B cell (primary cell): ENCODE data around the gene SGPL1. TPM values are rescaled to one million over a fixed set of nuclear protein-coding genes. Genes with fewer than 3 reads are reported as not detected.

Experiments used
- ATAC-seq: fragments of 200-7000 bp; cut with Tn5 transposase; one replicate; pipeline ENCODE4 v1.10.0; 2021; ENCODE audit warnings: low read depth, mild to moderate bottlenecking, moderate number of reproducible peaks, moderate library complexity
- CTCF ChIA-PET: fragments of 350-600 bp; sonication (Branson Sonifier 250); formaldehyde crosslinking; loops from one replicate; lab custom pipeline; 2021; ENCODE audit warnings: antibody characterized with exemption, inconsistent platforms; lab: Charles Lee
- POLR2A ChIA-PET: fragments of 350-600 bp; sonication (Branson Sonifier 250); formaldehyde crosslinking; loops from one replicate; lab custom pipeline; 2021; ENCODE audit warnings: antibody characterized with exemption; lab: Charles Lee
- DNase-seq: peaks from one replicate; pipeline ENCODE4 v3.0.0; 2013
- H2AFZ ChIP-seq: 2 replicates; pipeline ENCODE4 v1.6.1; 2012; ENCODE audit warnings: mild to moderate bottlenecking, low read depth, low read length; ENCODE audit not compliant: insufficient read depth, poor library complexity, severe bottlenecking
- H3K27ac ChIP-seq, 2 donors: 1 replicate in 1 of 2; 2 replicates in 1 of 2; pipeline ENCODE4 v1.5.1; 2012 to 2013; ENCODE audit warnings: low read length in 2 of 2, mild to moderate bottlenecking in 2 of 2, moderate library complexity in 1 of 2
- H3K27me3 ChIP-seq, 4 experiments: fragments of 200-600 bp in 1 of 4; sonication (generic) in 1 of 4; replicated peaks in 1 of 4; 1 replicate in 2 of 4; 2 replicates in 2 of 4; pipeline versions ENCODE4 v1.6.1 to v1.7.0; 2013 to 2016; ENCODE audit warnings: low read length in 3 of 4, mild to moderate bottlenecking in 2 of 4, mixed read lengths in 1 of 4, moderate library complexity in 1 of 4; ENCODE audit not compliant: insufficient read depth in 4 of 4, control insufficient read depth in 3 of 4; ENCODE audit errors: control extremely low read depth in 1 of 4
- H3K36me3 ChIP-seq, 2 experiments: replicated peaks in 1 of 2; 1 replicate in 1 of 2; 2 replicates in 1 of 2; pipeline versions ENCODE4 v1.6.1 to v1.7.1; 2013; ENCODE audit warnings: low read length in 1 of 2; ENCODE audit not compliant: insufficient read depth in 2 of 2, control insufficient read depth in 1 of 2; ENCODE audit errors: control extremely low read depth in 1 of 2, extremely low read depth in 1 of 2
- H3K4me1 ChIP-seq, 2 donors: fragments of 200-600 bp in 1 of 2; sonication (generic) in 1 of 2; 1 replicate in 1 of 2; 2 replicates in 1 of 2; pipeline versions ENCODE4 v1.5.1 to v1.6.1; 2013 to 2017; ENCODE audit warnings: low read length in 2 of 2; ENCODE audit not compliant: control insufficient read depth in 2 of 2, insufficient read depth in 2 of 2
- H3K4me2 ChIP-seq: replicated peaks from 2 replicates; pipeline ENCODE3; 2012; ENCODE audit warnings: mild to moderate bottlenecking, low read depth, low read length; ENCODE audit not compliant: poor library complexity, severe bottlenecking
- H3K4me3 ChIP-seq, 5 experiments: fragments of 200-600 bp in 1 of 5; sonication (generic) in 1 of 5; 1 replicate in 3 of 5; 2 replicates in 2 of 5; pipeline versions ENCODE4 v1.5.1 to v1.7.0; 2011 to 2016; ENCODE audit warnings: low read length in 4 of 5, mild to moderate bottlenecking in 4 of 5, low read depth in 2 of 5, control low read depth in 1 of 5, moderate library complexity in 1 of 5; ENCODE audit not compliant: insufficient read depth in 1 of 5; ENCODE audit errors: control extremely low read depth in 1 of 5, extremely low read depth in 1 of 5
- H3K79me2 ChIP-seq: fragments of 200-600 bp; sonication (generic); one replicate; pipeline ENCODE4 v1.6.0; 2016; ENCODE audit warnings: low read length; ENCODE audit not compliant: control insufficient read depth, insufficient read depth
- H3K9ac ChIP-seq: fragments of 200-600 bp; sonication (generic); 2 replicates; pipeline ENCODE4 v1.6.1; 2017; ENCODE audit warnings: mild to moderate bottlenecking, low read length, moderate library complexity
- H3K9me3 ChIP-seq, 3 donors: one replicate each; pipeline versions ENCODE4 v1.6.1 to v1.7.1; 2013; ENCODE audit warnings: low read length in 2 of 3; ENCODE audit not compliant: control insufficient read depth in 2 of 3, insufficient read depth in 1 of 3; ENCODE audit errors: control extremely low read depth in 1 of 3
- H4K20me1 ChIP-seq: 2 replicates; pipeline ENCODE4 v1.6.0; 2012; ENCODE audit warnings: mild to moderate bottlenecking, low read length; ENCODE audit not compliant: insufficient read depth, control insufficient read depth, poor library complexity, severe bottlenecking
- H3K27ac Mint-ChIP-seq: one replicate; pipeline ENCODE4 v1.8.0; 2021; ENCODE audit warnings: mixed read lengths
- H3K27me3 Mint-ChIP-seq: one replicate; pipeline ENCODE4 v1.8.0; 2021; ENCODE audit warnings: mixed read lengths
- H3K4me1 Mint-ChIP-seq: one replicate; pipeline ENCODE4 v1.8.0; 2021; ENCODE audit warnings: mixed read lengths
- H3K4me3 Mint-ChIP-seq: one replicate; pipeline ENCODE4 v1.8.0; 2021; ENCODE audit warnings: mixed read lengths
- H3K9me3 Mint-ChIP-seq: one replicate; pipeline ENCODE4 v1.8.0; 2022; ENCODE audit warnings: mixed read lengths; ENCODE audit not compliant: insufficient read depth
- CTCF ChIP-seq: fragments of 200-600 bp; IDR thresholded peaks from one replicate; pipeline ENCODE4 v1.8.0; 2022; ENCODE audit warnings: antibody characterized with exemption, mild to moderate bottlenecking
- EZH2 ChIP-seq: IDR thresholded peaks from 2 replicates; pipeline ENCODE4 v1.6.1; 2012; ENCODE audit warnings: borderline replicate concordance, low read depth, mild to moderate bottlenecking, moderate library complexity, low read length; ENCODE audit not compliant: insufficient read depth, poor library complexity, severe bottlenecking
- WGBS: methylation state at CpG from one replicate; pipeline ENCODE4 v1.1.5; 2013; ENCODE audit warnings: missing lambda C conversion rate; ENCODE audit not compliant: insufficient coverage; 5-methylcytosine and 5-hydroxymethylcytosine counted together
- intact Hi-C: fragments of 100-400 bp; cut with micrococcal nuclease; formaldehyde crosslinking; loops from one replicate; pipeline ENCODE4 v1.10.0; 2022
- polyA plus RNA-seq: library from polyadenylated mRNA; depleted of rRNA; stranded (reverse); fragments of >200 nt; gene quantifications from 2 replicates; pipeline ENCODE4 v1.2.3, GENCODE V29; 2012
- total RNA-seq, 2 donors: library from RNA; stranded (reverse); fragments of 120-200 nt in 1 of 2; gene quantifications; 1 replicate in 1 of 2; 2 replicates in 1 of 2; pipeline versions ENCODE4 v1.2.3 to v1.2.4, GENCODE V29; 2013 to 2022

SGPL1 gene
- total and polyA plus RNA-seq, 2 donors (not counting 1 experiment from before 2014, with no cell fraction given): 9.1 to 46.2 TPM

- Histone ChIP-seq H4K20me1 (no peaks in the 10 kb centered on the region), H3K27ac (no peak overlapping the region), H3K36me3 (no peaks in the 10 kb centered on the region), H3K9me3 (no peaks in the 10 kb centered on the region), H2AFZ (no peak overlapping the region), H3K9ac (no peak overlapping the region), H3K27me3 (no peaks in the 10 kb centered on the region), H3K4me2 (no peak overlapping the region), H3K4me3 (no peak overlapping the region), H3K79me2 (no peaks in the 10 kb centered on the region), H3K4me1 (no peaks in the 10 kb centered on the region)
- TF ChIP-seq CTCF (no peak), EZH2 (no peak)
- CTCF ChIA-PET: no interaction called here
- WGBS: 96% methylated on average over 15 of the region's 18 CpGs
- Mint-ChIP-seq H3K4me3 (no peak overlapping the region), H3K9me3 (no peaks in the 10 kb centered on the region), H3K4me1 (no peaks in the 10 kb centered on the region), H3K27ac (no peak overlapping the region), H3K27me3 (no peaks in the 10 kb centered on the region)
- POLR2A ChIA-PET: no interaction called here
- ATAC-seq (no peak), DNase-seq (no peak)
- intact Hi-C loops: no loop called here
These were observed 38.5 kb upstream of the SGPL1 start for GRCh38 chr10:70777063-70777875.

- no peak overlapping the region for H3K27ac ChIP-seq
- no peaks in the 10 kb centered on the region for H3K4me1 ChIP-seq
- H3K4me3 Mint-ChIP-seq: no peak overlapping the region
- H3K9me3 Mint-ChIP-seq: no peaks in the 10 kb centered on the region
- H3K4me2 ChIP-seq: no peak overlapping the region
- no peaks in the 10 kb centered on the region for H3K9me3 ChIP-seq
- no peak for DNase-seq
- H2AFZ ChIP-seq: no peak overlapping the region
- ChIA-PET CTCF (no interaction called here), POLR2A (no interaction called here)
- no peaks in the 10 kb centered on the region for H3K27me3 Mint-ChIP-seq
- intact Hi-C loops: no loop called here
- H4K20me1 ChIP-seq: no peaks in the 10 kb centered on the region
- H3K36me3 ChIP-seq: no peaks in the 10 kb centered on the region
- 74% methylated on average over 8 of the region's 9 CpGs for WGBS
- no peaks in the 10 kb centered on the region for H3K79me2 ChIP-seq
- no peak overlapping the region for H3K27ac Mint-ChIP-seq
- ATAC-seq: no peak
- no peak overlapping the region for H3K9ac ChIP-seq
- TF ChIP-seq EZH2 (no peak), CTCF (no peak)
- no peaks in the 10 kb centered on the region for H3K27me3 ChIP-seq
- H3K4me1 Mint-ChIP-seq: no peaks in the 10 kb centered on the region
- no peak overlapping the region for H3K4me3 ChIP-seq
These were observed 37.4 kb upstream of the SGPL1 start for GRCh38 chr10:70778267-70778924.
